ENCODE measurements around the gene TSPAN12. TPM values are rescaled to one million over a fixed set of nuclear protein-coding genes. Genes with fewer than 3 reads are reported as not detected.

The TSPAN12 gene
- total RNA-seq, 4 donors from 2014 or later, result 1.3 to 4.6 (median 3.3) TPM

DNA sequence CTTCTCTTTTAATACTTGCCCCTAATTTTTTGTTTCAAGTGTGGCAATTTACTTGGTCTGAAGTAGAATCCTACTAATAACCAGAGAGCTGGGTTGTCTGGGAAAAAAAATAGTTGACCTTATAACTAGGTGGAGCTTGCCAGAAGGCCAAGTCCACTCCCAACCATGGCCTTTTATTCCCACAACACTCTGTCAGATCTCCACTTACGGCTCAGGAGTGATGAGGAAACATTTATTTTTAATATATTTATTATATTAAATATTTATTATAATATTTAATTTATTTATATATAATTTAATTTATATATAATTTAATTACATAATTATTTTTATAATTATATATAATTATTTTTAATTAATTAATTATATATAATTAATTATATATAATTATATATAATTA, 58.8 kb downstream of the TSPAN12 start:
- no peak overlapping the region for H3K4me3 ChIP-seq (ENCODE audit: low read depth, poor library complexity, severe bottlenecking)
- WGBS, 2 donors, result 93 to 97% methylated on average over 1 of the region's 1 CpG
- TF ChIP-seq, protein P1, sequence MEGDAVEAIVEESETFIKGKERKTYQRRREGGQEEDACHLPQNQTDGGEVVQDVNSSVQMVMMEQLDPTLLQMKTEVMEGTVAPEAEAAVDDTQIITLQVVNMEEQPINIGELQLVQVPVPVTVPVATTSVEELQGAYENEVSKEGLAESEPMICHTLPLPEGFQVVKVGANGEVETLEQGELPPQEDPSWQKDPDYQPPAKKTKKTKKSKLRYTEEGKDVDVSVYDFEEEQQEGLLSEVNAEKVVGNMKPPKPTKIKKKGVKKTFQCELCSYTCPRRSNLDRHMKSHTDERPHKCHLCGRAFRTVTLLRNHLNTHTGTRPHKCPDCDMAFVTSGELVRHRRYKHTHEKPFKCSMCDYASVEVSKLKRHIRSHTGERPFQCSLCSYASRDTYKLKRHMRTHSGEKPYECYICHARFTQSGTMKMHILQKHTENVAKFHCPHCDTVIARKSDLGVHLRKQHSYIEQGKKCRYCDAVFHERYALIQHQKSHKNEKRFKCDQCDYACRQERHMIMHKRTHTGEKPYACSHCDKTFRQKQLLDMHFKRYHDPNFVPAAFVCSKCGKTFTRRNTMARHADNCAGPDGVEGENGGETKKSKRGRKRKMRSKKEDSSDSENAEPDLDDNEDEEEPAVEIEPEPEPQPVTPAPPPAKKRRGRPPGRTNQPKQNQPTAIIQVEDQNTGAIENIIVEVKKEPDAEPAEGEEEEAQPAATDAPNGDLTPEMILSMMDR (IDR thresholded peaks at IDR 0.05), result no peak
- TF ChIP-seq POLR2A (IDR thresholded peaks at IDR 0.05), result no peak
- no peak for DNase-seq (ENCODE audit: low spot score in 2 of 2)
- intact Hi-C loops (cut with DNase I; ENCODE audit: low total_unique reads), result no loop called here

DNA sequence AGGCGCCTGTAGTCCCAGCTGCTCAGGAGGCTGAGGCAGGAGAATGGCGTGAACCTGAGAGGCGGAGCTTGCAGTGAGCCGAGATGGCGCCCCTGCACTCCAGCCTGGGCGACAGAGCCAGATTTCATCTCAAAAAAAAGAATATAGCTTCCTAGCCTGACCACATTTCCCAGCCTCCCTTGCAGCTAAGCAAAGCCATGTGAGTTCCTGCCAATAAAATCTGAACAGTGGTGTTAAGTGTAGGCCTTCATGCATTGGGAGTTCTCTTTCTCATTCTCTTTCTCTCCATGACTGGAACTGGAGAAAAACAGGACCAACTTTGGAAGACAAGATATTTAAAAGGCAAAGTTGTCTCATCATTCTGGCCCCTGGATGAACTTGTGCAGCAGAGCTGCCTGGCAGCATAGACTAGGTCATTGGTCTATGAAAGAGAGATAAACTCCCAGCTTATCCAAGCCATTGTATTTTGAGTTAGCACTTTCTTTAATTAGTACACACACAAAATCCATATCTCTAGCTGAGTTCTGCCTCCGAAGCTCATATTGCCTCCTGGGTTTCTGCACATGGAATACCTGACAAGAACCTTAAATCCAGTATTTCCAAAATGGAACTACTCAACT, 60.8 kb downstream of the TSPAN12 start:
- intact Hi-C loops (cut with DNase I; ENCODE audit: low total_unique reads), result no loop called here
- WGBS, 2 donors, result 93 to 97% methylated on average over 7 of the region's 7 CpGs
- H3K4me3 ChIP-seq (ENCODE audit: low read depth, poor library complexity, severe bottlenecking), result no peak overlapping the region
- DNase-seq (ENCODE audit: low spot score in 2 of 2), result no peak
- TF ChIP-seq POLR2A (IDR thresholded peaks at IDR 0.05), result no peak
- TF ChIP-seq, protein P1 (IDR thresholded peaks at IDR 0.05), result no peak

- TF ChIP-seq, protein P1 (IDR thresholded peaks at IDR 0.05), result no peak
- TF ChIP-seq POLR2A (IDR thresholded peaks at IDR 0.05), result no peak
- intact Hi-C loops (cut with DNase I; ENCODE audit: low total_unique reads), result no loop called here
Measured at GRCh38 chr7:120794106-120794729, 63.7 kb downstream of the TSPAN12 start.

DNA sequence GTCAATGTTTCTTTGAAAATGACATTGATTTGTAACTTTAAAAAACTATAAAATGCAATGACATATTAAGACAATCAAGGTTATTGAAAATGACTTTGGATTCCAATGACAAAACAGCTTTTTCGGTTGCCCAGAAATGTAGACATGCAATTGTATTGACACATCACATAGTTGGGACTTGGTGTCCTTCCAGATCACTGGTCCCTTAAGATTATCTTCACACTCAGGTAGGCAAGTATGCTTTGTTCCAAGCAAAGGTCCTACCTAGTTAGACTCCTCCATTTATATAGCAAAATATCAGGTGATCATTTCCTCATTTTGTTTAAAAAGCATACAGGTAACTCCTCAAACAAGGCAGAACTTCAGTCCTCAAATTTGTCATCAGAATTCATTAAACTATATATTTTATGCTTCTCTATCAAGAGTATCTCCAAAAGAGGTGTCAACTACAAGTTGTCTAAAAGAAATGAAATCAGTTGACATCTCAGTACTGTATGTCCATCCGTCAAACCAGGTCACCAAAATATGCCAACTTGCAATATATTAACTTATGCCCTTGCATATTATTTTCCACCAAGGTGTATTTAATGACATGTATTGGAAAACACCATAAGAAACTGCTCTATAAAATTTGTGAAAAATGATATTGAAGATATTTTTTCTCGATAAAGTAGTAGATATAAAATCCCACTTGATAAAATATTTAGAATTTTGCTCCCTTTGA, 64.6 kb downstream of the TSPAN12 start:
- WGBS, 2 donors, result 91 to 96% methylated on average over 3 of the region's 3 CpGs

More at GRCh38 chr7:120794106-120794729, 63.7 kb downstream of the TSPAN12 start:
- H3K4me3 ChIP-seq (ENCODE audit: low read depth, poor library complexity, severe bottlenecking), result no peak overlapping the region
- 64 to 72% methylated on average over 4 of the region's 4 CpGs for WGBS, 2 donors
- no peak for DNase-seq (ENCODE audit: low spot score in 2 of 2)

GRCh38 chr7:120792861-120793130, 65.1 kb downstream of the TSPAN12 start:
- TF ChIP-seq, protein P1 (IDR thresholded peaks at IDR 0.05), result no peak
- no peak for TF ChIP-seq POLR2A (IDR thresholded peaks at IDR 0.05)
- intact Hi-C loops (cut with DNase I; ENCODE audit: low total_unique reads), result no loop called here
- no peak overlapping the region for H3K4me3 ChIP-seq (ENCODE audit: low read depth, poor library complexity, severe bottlenecking)
- WGBS, 2 donors, result 77 to 83% methylated on average over 2 of the region's 2 CpGs
- DNase-seq (ENCODE audit: low spot score in 2 of 2), result no peak

More for the DNA sequence above, 64.6 kb downstream of the TSPAN12 start:
- TF ChIP-seq, protein P1 (IDR thresholded peaks at IDR 0.05), result no peak
- no peak for TF ChIP-seq POLR2A (IDR thresholded peaks at IDR 0.05)
- intact Hi-C loops (cut with DNase I; ENCODE audit: low total_unique reads), result no loop called here
- H3K4me3 ChIP-seq (ENCODE audit: low read depth, poor library complexity, severe bottlenecking), result no peak overlapping the region
- no peak for DNase-seq (ENCODE audit: low spot score in 2 of 2)
